LHCN-M2 (cell line): ENCODE measurements around the gene SAMD13. TPM values are rescaled to one million over a fixed set of nuclear protein-coding genes. Genes with fewer than 3 reads are reported as not detected.
A peak's percentile ranks its signal among the peaks of the same experiment; 100 is the strongest.

ENCODE experiments used
- DNase-seq: peaks from one replicate; pipeline ENCODE4 v3.0.0-alpha.2; 2012; ENCODE audit warnings: low read depth
- polyA plus RNA-seq: library from polyadenylated mRNA; unstranded; fragments of >200 nt; gene quantifications from one replicate; pipeline ENCODE4 v1.2.1, GENCODE V29; 2012; ENCODE audit warnings: missing spikeins
- total RNA-seq: library from RNA; depleted of rRNA; stranded (reverse); fragments of >200 nt; gene quantifications from 2 replicates; pipeline ENCODE4 v1.2.3, GENCODE V29; 2014; rRNA removed

Gene SAMD13
- 0.58 and 0.98 TPM in 2 replicates for total RNA-seq
- polyA plus RNA-seq = 0.21 TPM

- peak; percentile 84 for DNase-seq
These were observed at the start of gene SAMD13 for GRCh38 chr1:84301004-84301784. Gene SAMD13, plus strand, starts transcription at chr1:84301708. Its CDS starts 1,527 bp downstream, at chr1:84303235.

GRCh38 chr1:84253036-84253435 lies 48.5 kb upstream of the SAMD13 start:
- no peak for DNase-seq

GRCh38 chr1:84253891-84254290 lies 47.6 kb upstream of the SAMD13 start:
- peak; percentile 85 for DNase-seq

- no peak for DNase-seq
These were observed 46.7 kb upstream of the SAMD13 start for GRCh38 chr1:84254703-84255238.

GRCh38 chr1:84255582-84255981 lies 45.9 kb upstream of the SAMD13 start:
- no peak for DNase-seq

- no peak for DNase-seq
These were observed 43.9 kb upstream of the SAMD13 start for GRCh38 chr1:84257617-84258016.

- no peak for DNase-seq
These were observed 42.1 kb upstream of the SAMD13 start for GRCh38 chr1:84259376-84259775.

GRCh38 chr1:84259989-84260388 lies 41.5 kb upstream of the SAMD13 start:
- no peak for DNase-seq

- DNase-seq = no peak
These were observed 40.5 kb upstream of the SAMD13 start for GRCh38 chr1:84260852-84261518.

GRCh38 chr1:84264961-84265360 lies 36.5 kb upstream of the SAMD13 start:
- no peak for DNase-seq

GRCh38 chr1:84265867-84266266 lies 35.6 kb upstream of the SAMD13 start:
- no peak for DNase-seq

GRCh38 chr1:84266748-84267147 lies 34.8 kb upstream of the SAMD13 start:
- no peak for DNase-seq

- no peak for DNase-seq
These were observed 34.0 kb upstream of the SAMD13 start for GRCh38 chr1:84267476-84267875.

GRCh38 chr1:84268346-84268745 lies 33.2 kb upstream of the SAMD13 start:
- DNase-seq = no peak

GRCh38 chr1:84269306-84269705 lies 32.2 kb upstream of the SAMD13 start:
- no peak for DNase-seq

- DNase-seq = peak; percentile 11
These were observed 29.9 kb upstream of the SAMD13 start for GRCh38 chr1:84271441-84272151.

GRCh38 chr1:84272401-84272800 lies 29.1 kb upstream of the SAMD13 start:
- no peak for DNase-seq

GRCh38 chr1:84277343-84278059 lies 24.0 kb upstream of the SAMD13 start:
- no peak for DNase-seq

GRCh38 chr1:84278905-84279304 lies 22.6 kb upstream of the SAMD13 start:
- DNase-seq = no peak

- no peak for DNase-seq
These were observed 20.6 kb upstream of the SAMD13 start for GRCh38 chr1:84280912-84281311.

- no peak for DNase-seq
These were observed 18.7 kb upstream of the SAMD13 start for GRCh38 chr1:84282780-84283333.
